Mesothelial cell of epicardium (in vitro differentiated cells): ENCODE measurements around the gene ZNF391. TPM values are rescaled to one million over a fixed set of nuclear protein-coding genes. Genes with fewer than 3 reads are reported as not detected.

ENCODE experiments used
- DNase-seq, 2 experiments: peaks; one replicate each; pipeline ENCODE4 v3.0.0; 2021; ENCODE audit warnings: low spot score in 2 of 2; ENCODE audit not compliant: unreplicated experiment in 2 of 2
- H3K27ac Mint-ChIP-seq: 2 replicates; pipeline ENCODE4 v1.8.0; 2021; ENCODE audit warnings: mixed read lengths
- H3K27me3 Mint-ChIP-seq: 2 replicates; pipeline ENCODE4 v1.8.0; 2021; ENCODE audit warnings: low read depth, mixed read lengths
- H3K36me3 Mint-ChIP-seq: 2 replicates; pipeline ENCODE4 v1.8.0; 2021; ENCODE audit warnings: mixed read lengths
- H3K4me1 Mint-ChIP-seq: 2 replicates; pipeline ENCODE4 v1.8.0; 2021; ENCODE audit warnings: mixed read lengths
- H3K4me3 Mint-ChIP-seq: 2 replicates; pipeline ENCODE4 v1.8.0; 2021; ENCODE audit warnings: mild to moderate bottlenecking, moderate library complexity, mixed read lengths
- H3K9me3 Mint-ChIP-seq: 2 replicates; pipeline ENCODE4 v1.8.0; 2021; ENCODE audit warnings: mixed read lengths
- CTCF ChIP-seq: fragments of 200-600 bp; sonication (generic); IDR thresholded peaks from one replicate; pipeline ENCODE4 v1.5.0; 2021; ENCODE audit warnings: antibody characterized with exemption; ENCODE audit not compliant: unreplicated experiment
- total RNA-seq: library from RNA; stranded (reverse); gene quantifications from 3 replicates; pipeline ENCODE4 v1.2.1, GENCODE V29; 2021

ZNF391 gene
- total RNA-seq, 1 donor from 2014 or later = 10.8 TPM

GRCh38 chr6:27407153-27407814, 18.7 kb downstream of the ZNF391 start:
- no peak for TF ChIP-seq CTCF
- Mint-ChIP-seq H3K36me3 (peaks cover 17% of the 10 kb centered on the region), H3K4me3 (no peak overlapping the region), H3K27ac (no peak overlapping the region), H3K27me3 (no peaks in the 10 kb centered on the region), H3K4me1 (no peaks in the 10 kb centered on the region), H3K9me3 (peaks cover 21% of the 10 kb centered on the region)
- DNase-seq = no peak

- Mint-ChIP-seq H3K27me3 (no peaks in the 10 kb centered on the region), H3K36me3 (no peaks in the 10 kb centered on the region), H3K4me1 (no peaks in the 10 kb centered on the region), H3K4me3 (no peak overlapping the region), H3K9me3 (peaks cover 18% of the 10 kb centered on the region), H3K27ac (no peak overlapping the region)
- no peak for DNase-seq
- no peak for TF ChIP-seq CTCF
Measured at GRCh38 chr6:27414300-27414699, 25.7 kb downstream of the ZNF391 start.

GRCh38 chr6:27414996-27415395, 26.4 kb downstream of the ZNF391 start:
- Mint-ChIP-seq H3K4me1 (no peaks in the 10 kb centered on the region), H3K4me3 (no peak overlapping the region), H3K36me3 (no peaks in the 10 kb centered on the region), H3K9me3 (peaks cover 18% of the 10 kb centered on the region), H3K27me3 (no peaks in the 10 kb centered on the region), H3K27ac (no peak overlapping the region)
- DNase-seq = no peak
- TF ChIP-seq CTCF = no peak

GRCh38 chr6:27415898-27416297, 27.3 kb downstream of the ZNF391 start:
- Mint-ChIP-seq H3K27ac (no peak overlapping the region), H3K36me3 (no peaks in the 10 kb centered on the region), H3K4me3 (no peak overlapping the region), H3K27me3 (no peaks in the 10 kb centered on the region), H3K9me3 (peaks cover 18% of the 10 kb centered on the region), H3K4me1 (no peaks in the 10 kb centered on the region)
- TF ChIP-seq CTCF = no peak
- DNase-seq = no peak

GRCh38 chr6:27419363-27419762, 30.8 kb downstream of the ZNF391 start:
- no peaks in the 10 kb centered on the region for H3K36me3 Mint-ChIP-seq
- H3K27me3 Mint-ChIP-seq = no peaks in the 10 kb centered on the region
- no peak for DNase-seq
- no peak overlapping the region for H3K4me3 Mint-ChIP-seq
- no peaks in the 10 kb centered on the region for H3K4me1 Mint-ChIP-seq
- TF ChIP-seq CTCF = no peak
- peaks cover 25% of the 10 kb centered on the region for H3K9me3 Mint-ChIP-seq
- no peak overlapping the region for H3K27ac Mint-ChIP-seq
